Measurements from ENCODE around the gene FAM171A2.
A peak's percentile ranks its signal among the peaks of the same experiment; 100 is the strongest.

Gene FAM171A2

GRCh38 chr17:44363613-44364159, at the start of gene FAM171A2:
Gene FAM171A2, minus strand, starts transcription at chr17:44363853. Its CDS starts 139 bp downstream, at chr17:44363714.
- peak within 1 kb of the TSS; percentile 61 for H3K4me3 ChIP-seq (ENCODE audit: low read depth, low read length)
- peak; percentile 24 for DNase-seq (ENCODE audit: low read depth, low spot score)
- in situ Hi-C loops (cut with HindIII; ENCODE audit: low sequenced_read_pairs): no loop called here
- TF ChIP-seq CTCF (IDR thresholded peaks at IDR 0.05; ENCODE audit: low read depth, low read length): peak; percentile 54

GRCh38 chr17:44409309-44410028, 45.8 kb upstream of the FAM171A2 start:
- peak; percentile 4 for TF ChIP-seq CTCF (IDR thresholded peaks at IDR 0.05; ENCODE audit: low read depth, low read length)
- in situ Hi-C loops (cut with HindIII; ENCODE audit: low sequenced_read_pairs): no loop called here
- DNase-seq (ENCODE audit: low read depth, low spot score): no peak
- no peak overlapping the region for H3K4me3 ChIP-seq (ENCODE audit: low read depth, low read length)

- DNase-seq (ENCODE audit: low read depth, low spot score): no peak
- no peak for TF ChIP-seq CTCF (IDR thresholded peaks at IDR 0.05; ENCODE audit: low read depth, low read length)
- no peak overlapping the region for H3K4me3 ChIP-seq (ENCODE audit: low read depth, low read length)
- in situ Hi-C loops (cut with HindIII; ENCODE audit: low sequenced_read_pairs): no loop called here
These were observed 45.1 kb upstream of the FAM171A2 start for GRCh38 chr17:44408786-44409185.

GRCh38 chr17:44402564-44403172, 39.0 kb upstream of the FAM171A2 start:
- no peak for DNase-seq (ENCODE audit: low read depth, low spot score)
- in situ Hi-C loops (cut with HindIII; ENCODE audit: low sequenced_read_pairs): no loop called here
- TF ChIP-seq CTCF (IDR thresholded peaks at IDR 0.05; ENCODE audit: low read depth, low read length): no peak
- H3K4me3 ChIP-seq (ENCODE audit: low read depth, low read length): no peak overlapping the region

DNA sequence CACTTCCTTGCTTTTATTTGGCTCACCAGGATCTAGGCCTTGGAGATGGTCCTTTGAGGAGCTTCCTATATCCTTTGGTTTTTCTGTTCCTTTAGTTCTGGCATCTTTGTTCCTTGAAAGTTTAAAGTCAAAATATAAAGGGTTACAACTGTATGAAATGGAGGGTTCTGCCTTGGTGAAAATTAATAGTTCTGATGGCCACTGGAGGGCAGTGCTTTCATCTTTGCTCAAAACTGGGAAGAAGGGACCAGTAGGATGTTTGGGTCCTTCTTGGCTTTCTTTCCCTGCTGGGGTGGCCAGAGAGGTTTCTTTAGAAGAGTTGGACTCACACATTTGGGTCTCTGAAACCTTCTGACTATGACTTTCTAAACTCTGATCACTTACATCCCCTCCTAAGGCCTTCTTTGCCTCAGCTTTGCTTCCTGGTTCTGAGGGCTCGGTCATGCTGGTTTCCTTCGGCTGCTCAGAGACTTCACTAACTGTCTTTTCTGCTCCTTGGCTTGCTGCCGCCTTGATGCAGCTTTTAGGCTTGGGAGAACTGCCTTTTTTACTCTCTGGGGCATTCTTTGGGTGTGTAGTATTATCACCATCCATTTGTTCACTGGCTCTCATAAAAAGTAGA, 36.7 kb upstream of the FAM171A2 start:
- in situ Hi-C loops (cut with HindIII; ENCODE audit: low sequenced_read_pairs): no loop called here
- peak; percentile 42 for DNase-seq (ENCODE audit: low read depth, low spot score)
- H3K4me3 ChIP-seq (ENCODE audit: low read depth, low read length): no peak overlapping the region
- peak; percentile 56 for TF ChIP-seq CTCF (IDR thresholded peaks at IDR 0.05; ENCODE audit: low read depth, low read length)

Data from astrocyte of the spinal cord (primary cell).